ENCODE data around the gene LTBP1. TPM values are rescaled to one million over a fixed set of nuclear protein-coding genes. Genes with fewer than 3 reads are reported as not detected.

The LTBP1 gene
- total RNA-seq, 1 experiment from 2014 or later = 28.5 TPM

DNA sequence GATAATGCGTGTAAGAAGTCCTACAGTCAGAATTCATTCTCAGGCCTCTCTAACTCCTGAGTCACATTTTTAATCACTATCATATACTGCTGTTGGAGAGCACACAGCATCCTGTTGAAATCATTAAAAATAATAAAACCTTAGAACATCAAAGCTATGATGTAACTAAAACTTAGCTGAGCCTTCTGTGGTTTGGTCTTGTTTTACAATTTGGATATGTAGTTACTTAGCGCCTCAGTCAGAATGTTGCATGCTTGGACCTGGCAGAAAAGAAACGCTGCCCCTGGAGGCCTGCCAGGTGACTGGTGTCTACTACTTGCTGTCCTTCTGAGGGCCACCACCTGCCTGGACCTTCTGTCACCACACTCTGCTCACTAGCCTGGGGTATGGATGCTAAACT, 268.5 kb downstream of the LTBP1 start:
- Mint-ChIP-seq H3K4me1 (peaks cover 16 to 19% of the 10 kb centered on the region in 2 experiments), H3K27ac (no peak overlapping the region)

More for the DNA sequence above, 268.5 kb downstream of the LTBP1 start:
- Histone ChIP-seq H2AK5ac (ENCODE audit: insufficient read length, low read length) (no peak overlapping the region), H3K27ac (ENCODE audit: insufficient read length, low read depth, low read length) (no peak overlapping the region), H3K79me1 (ENCODE audit: insufficient read depth, low read depth, low read length, poor library complexity, severe bottlenecking) (no peaks in the 10 kb centered on the region), H2BK15ac (ENCODE audit: low read depth, low read length) (no peak overlapping the region), H2BK5ac (ENCODE audit: insufficient read length, low read length) (no peak overlapping the region), H3K18ac (ENCODE audit: insufficient read length, low read depth, low read length) (no peak overlapping the region), H2AFZ (ENCODE audit: low read length) (no peak overlapping the region), H3K56ac (ENCODE audit: insufficient read length, low read depth, low read length) (no peak overlapping the region), H3K79me2 (ENCODE audit: insufficient read depth, low read length) (no peaks in the 10 kb centered on the region), H4K91ac (ENCODE audit: insufficient read length, low read depth, low read length) (no peak overlapping the region), H3K14ac (ENCODE audit: insufficient read depth, low read length) (no peak overlapping the region), H4K20me1 (ENCODE audit: control insufficient read depth, insufficient read depth, insufficient read length) (no peaks in the 10 kb centered on the region), H2BK20ac (ENCODE audit: low read depth, low read length, poor library complexity, severe bottlenecking) (no peak overlapping the region), H3K23ac (ENCODE audit: insufficient read length, low read depth, low read length) (no peak overlapping the region), H3K4me1 (ENCODE audit: insufficient read depth, low read length) (no peaks in the 10 kb centered on the region; the same call in 1 of the 2 replicates), H4K8ac (replicated peaks; ENCODE audit: insufficient read length, low read depth, low read length) (no peak overlapping the region), H3K27me3 (ENCODE audit: insufficient read depth, low read length) (no peaks in the 10 kb centered on the region), H2BK120ac (ENCODE audit: low read depth, low read length, poor library complexity, severe bottlenecking) (no peak overlapping the region), H2BK12ac (ENCODE audit: insufficient read length, low read depth, low read length) (no peak overlapping the region), H3T11ph (ENCODE audit: low read length) (no peak overlapping the region), H3K9ac (ENCODE audit: extremely low read depth, insufficient read length, low read length) (no peak overlapping the region), H3K4ac (ENCODE audit: low read depth, low read length) (no peak overlapping the region), H3K9me3 (ENCODE audit: control insufficient read depth, low read depth, low read length) (no peaks in the 10 kb centered on the region), H3K23me2 (ENCODE audit: insufficient read length, low read depth, low read length, poor library complexity, severe bottlenecking) (no peaks in the 10 kb centered on the region), H3K4me2 (ENCODE audit: insufficient read depth, insufficient read length, low read length) (no peak overlapping the region), H4K5ac (ENCODE audit: insufficient read length, low read depth, low read length) (no peak overlapping the region)
- Mint-ChIP-seq H3K27me3 (ENCODE audit: low read depth) (no peaks in the 10 kb centered on the region), H3K9me3 (no peaks in the 10 kb centered on the region), H3K4me3 (no peak overlapping the region), H3K36me3 (ENCODE audit: insufficient read depth in 1 of 3, low read depth in 3 of 3) (no peaks in the 10 kb centered on the region)
- TF ChIP-seq, protein P1, sequence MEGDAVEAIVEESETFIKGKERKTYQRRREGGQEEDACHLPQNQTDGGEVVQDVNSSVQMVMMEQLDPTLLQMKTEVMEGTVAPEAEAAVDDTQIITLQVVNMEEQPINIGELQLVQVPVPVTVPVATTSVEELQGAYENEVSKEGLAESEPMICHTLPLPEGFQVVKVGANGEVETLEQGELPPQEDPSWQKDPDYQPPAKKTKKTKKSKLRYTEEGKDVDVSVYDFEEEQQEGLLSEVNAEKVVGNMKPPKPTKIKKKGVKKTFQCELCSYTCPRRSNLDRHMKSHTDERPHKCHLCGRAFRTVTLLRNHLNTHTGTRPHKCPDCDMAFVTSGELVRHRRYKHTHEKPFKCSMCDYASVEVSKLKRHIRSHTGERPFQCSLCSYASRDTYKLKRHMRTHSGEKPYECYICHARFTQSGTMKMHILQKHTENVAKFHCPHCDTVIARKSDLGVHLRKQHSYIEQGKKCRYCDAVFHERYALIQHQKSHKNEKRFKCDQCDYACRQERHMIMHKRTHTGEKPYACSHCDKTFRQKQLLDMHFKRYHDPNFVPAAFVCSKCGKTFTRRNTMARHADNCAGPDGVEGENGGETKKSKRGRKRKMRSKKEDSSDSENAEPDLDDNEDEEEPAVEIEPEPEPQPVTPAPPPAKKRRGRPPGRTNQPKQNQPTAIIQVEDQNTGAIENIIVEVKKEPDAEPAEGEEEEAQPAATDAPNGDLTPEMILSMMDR (conservative IDR thresholded peaks at IDR 0.05) = peak; percentile 29; the same call in 2 of the 3 replicates
- no CpG with 5 or more reads among the region's 3 CpGs for WGBS (ENCODE audit: extremely low coverage, insufficient read length, low lambda C conversion rate)
- DNase-seq = no peak
